Panc1 (cell line): Measurements from ENCODE around the gene FLVCR2. TPM values are rescaled to one million over a fixed set of nuclear protein-coding genes. Genes with fewer than 3 reads are reported as not detected.

Experiments
- ATAC-seq: fragments of 200-7000 bp; cut with Tn5 transposase; 2 replicates; pipeline ENCODE4 v1.9.1; 2020; ENCODE audit warnings: mild to moderate bottlenecking, moderate library complexity
- BruUV-seq: library from RNA; stranded (reverse); fragments of 400-500 nt; replicated peaks from 2 replicates; lab custom pipeline; 2021; lab: Mats Ljungman, UMichigan
- CTCF ChIA-PET: fragments of 300-600 bp; sonication (Branson Sonifier 250); formaldehyde crosslinking; loops from one replicate; lab custom pipeline; 2022; ENCODE audit warnings: antibody characterized with exemption; lab: Charles Lee
- POLR2A ChIA-PET: fragments of 300-600 bp; sonication (Branson Sonifier 250); formaldehyde crosslinking; loops from one replicate; lab custom pipeline; 2022; ENCODE audit warnings: antibody characterized with exemption; lab: Charles Lee
- DNase-seq: peaks from one replicate; pipeline ENCODE4 v3.0.0-alpha.2; 2010; ENCODE audit warnings: low read depth, low spot score
- H3K27ac ChIP-seq: 2 replicates; pipeline ENCODE4 v1.5.1; 2011; ENCODE audit warnings: mild to moderate bottlenecking, low read length, inconsistent platforms
- H3K27me3 ChIP-seq: fragments of 200-500 bp; sonication (Bioruptor generic); 2 replicates; pipeline ENCODE4 v1.6.0; 2014; ENCODE audit warnings: low read length, inconsistent platforms; ENCODE audit not compliant: control insufficient read depth, insufficient read depth
- H3K36me3 ChIP-seq: fragments of 200-500 bp; sonication (Bioruptor generic); 2 replicates; pipeline ENCODE4 v1.5.1; 2014; ENCODE audit warnings: inconsistent platforms, mild to moderate bottlenecking, low read length, moderate library complexity; ENCODE audit not compliant: control insufficient read depth, insufficient read depth
- H3K4me1 ChIP-seq: 2 replicates; pipeline ENCODE4 v1.5.1; 2011; ENCODE audit warnings: inconsistent platforms, mild to moderate bottlenecking, low read length, moderate library complexity; ENCODE audit not compliant: control insufficient read depth, insufficient read depth
- H3K4me3 ChIP-seq, 2 experiments: 2 replicates each; pipeline ENCODE4 v1.5.1; 2011 to 2012; ENCODE audit warnings: low read depth in 2 of 2, low read length in 2 of 2, mild to moderate bottlenecking in 2 of 2, inconsistent platforms in 1 of 2, moderate library complexity in 1 of 2
- H3K9me3 ChIP-seq: fragments of 200-500 bp; sonication (Bioruptor generic); 2 replicates; pipeline ENCODE4 v1.5.1; 2014; ENCODE audit warnings: low read depth, mild to moderate bottlenecking, inconsistent platforms, low read length, moderate library complexity; ENCODE audit not compliant: control insufficient read depth, insufficient read depth
- CTCF ChIP-seq: fragments of 450-650 bp; IDR thresholded peaks from 2 replicates; pipeline ENCODE4 v1.5.1; 2017; ENCODE audit warnings: mild to moderate bottlenecking
- POLR2AphosphoS5 ChIP-seq: IDR thresholded peaks from 2 replicates; pipeline ENCODE4 v1.6.1; 2012; ENCODE audit warnings: mild to moderate bottlenecking, low read depth, low read length, moderate library complexity
- REST ChIP-seq, 2 experiments: IDR thresholded peaks; 2 replicates each; pipeline ENCODE4 v1.6.1; 2011 to 2012; ENCODE audit warnings: low read depth in 2 of 2, control low read depth in 1 of 2, low read length in 1 of 2, mild to moderate bottlenecking in 1 of 2, moderate library complexity in 1 of 2; ENCODE audit not compliant: insufficient read depth in 1 of 2
- SIN3A ChIP-seq: IDR thresholded peaks from 2 replicates; pipeline ENCODE4 v1.6.1; 2012; ENCODE audit warnings: low read depth, mild to moderate bottlenecking, low read length, moderate library complexity, borderline replicate concordance; ENCODE audit not compliant: insufficient read depth
- TCF7L2 ChIP-seq: IDR thresholded peaks from 2 replicates; pipeline ENCODE4 v1.6.1; 2011; ENCODE audit warnings: mild to moderate bottlenecking, low read depth, low read length, inconsistent platforms
- in situ Hi-C: cut with HindIII; loops from 2 replicates; pipeline ENCODE4 v1.10.0; 2016; ENCODE audit warnings: low sequenced_read_pairs, low pct_unique_long_range_greater_than_20kb
- intact Hi-C: fragments of 100-400 bp; cut with micrococcal nuclease; formaldehyde crosslinking; loops from one replicate; pipeline ENCODE4 v1.10.0; 2022; ENCODE audit not compliant: unreplicated experiment
- total RNA-seq: library from RNA; stranded (reverse); gene quantifications from one replicate; pipeline ENCODE4 v1.2.1, GENCODE V29; 2021; ENCODE audit not compliant: unreplicated experiment

The FLVCR2 gene
- total RNA-seq, 1 experiment from 2014 or later, result 9.7 TPM

GRCh38 chr14:75561013-75561432, 17.4 kb upstream of the FLVCR2 start:
- CTCF ChIA-PET, result interaction anchor here (0.6 to 2.3 kb wide), 6 partner anchors 16 to 429 kb away, joined by 4 to 15 read pairs (median 6); no protein-coding TSS in a partner anchor

GRCh38 chr14:75562089-75562488, 16.3 kb upstream of the FLVCR2 start:
- in situ Hi-C loops, result no loop called here
- no peak for DNase-seq
- no peaks in the 10 kb centered on the region for H3K36me3 ChIP-seq
- H3K27ac ChIP-seq, result no peak overlapping the region
- ATAC-seq, result no peak
- ChIA-PET POLR2A (interaction anchor here (0.7 kb wide), 1 partner anchor 11 kb away, joined by 6 read pairs; no protein-coding TSS in a partner anchor), CTCF (interaction anchor here (2.3 kb wide), 1 partner anchor 15 kb away, joined by 6 read pairs; no protein-coding TSS in a partner anchor)
- H3K4me1 ChIP-seq, result peaks cover 4% of the 10 kb centered on the region; the same call in 1 of the 2 replicates
- intact Hi-C loops, result no loop called here
- no TSS peak for BruUV-seq
- no peaks in the 10 kb centered on the region for H3K9me3 ChIP-seq
- TF ChIP-seq POLR2AphosphoS5 (no peak), CTCF (no peak), SIN3A (no peak), TCF7L2 (no peak), REST (IDR thresholded peaks at IDR 0.05; ENCODE audit: insufficient read depth in 1 of 2, low read depth in 2 of 2, low read length in 1 of 2) (no peak)
- no peak overlapping the region for H3K4me3 ChIP-seq
- no peaks in the 10 kb centered on the region for H3K27me3 ChIP-seq

More at GRCh38 chr14:75561013-75561432, 17.4 kb upstream of the FLVCR2 start:
- H3K9me3 ChIP-seq, result peaks cover 4% of the 10 kb centered on the region; the same call in 1 of the 2 replicates
- H3K4me1 ChIP-seq, result peaks cover 4% of the 10 kb centered on the region; the same call in 1 of the 2 replicates
- no TSS peak for BruUV-seq
- DNase-seq (peak; percentile 78), ATAC-seq (peak; percentile 97)
- no peaks in the 10 kb centered on the region for H3K27me3 ChIP-seq
- in situ Hi-C loops (no loop called here), intact Hi-C loops (loop anchor here (2.0 kb wide), 1 partner anchor 254 kb away; no protein-coding TSS in a partner anchor)
- no peak overlapping the region for H3K4me3 ChIP-seq
- POLR2A ChIA-PET, result no interaction called here
- no peaks in the 10 kb centered on the region for H3K36me3 ChIP-seq
- TF ChIP-seq CTCF (peak; percentile 86), TCF7L2 (no peak)
- H3K27ac ChIP-seq, result no peak overlapping the region
